Gastrocnemius medialis (tissue), 4 donors: ENCODE measurements around the gene OR4K13. TPM values are rescaled to one million over a fixed set of nuclear protein-coding genes. Genes with fewer than 3 reads are reported as not detected.

Source experiments
- ATAC-seq, 2 donors: fragments of 150-250 bp; one replicate each; pipeline ENCODE4 v1.9.1; 2016
- DNase-seq, 2 donors: peaks; one replicate each; pipeline ENCODE4 v3.0.0-alpha.2; 2019
- H3K27ac ChIP-seq, 4 donors: fragments of 200-600 bp; sonication (generic); 1 replicate in 1 of 4; 2 replicates in 3 of 4; pipeline ENCODE4 v1.5.1; 2016 to 2018; ENCODE audit warnings: mild to moderate bottlenecking in 2 of 4, moderate library complexity in 1 of 4
- H3K27me3 ChIP-seq, 3 donors: fragments of 200-600 bp; sonication (generic) in 2 of 3; 1 replicate in 1 of 3; 2 replicates in 2 of 3; pipeline versions ENCODE4 v1.5.1 to v1.6.0; 2016 to 2019; ENCODE audit warnings: mild to moderate bottlenecking in 1 of 3, moderate library complexity in 1 of 3
- H3K36me3 ChIP-seq, 2 donors: fragments of 200-600 bp; sonication (generic) in 1 of 2; one replicate each; pipeline ENCODE4 v1.5.1; 2017 to 2018
- H3K4me1 ChIP-seq, 2 donors: fragments of 200-600 bp; sonication (generic) in 1 of 2; one replicate each; pipeline ENCODE4 v1.5.1; 2016 to 2017; ENCODE audit warnings: mild to moderate bottlenecking in 2 of 2
- H3K4me3 ChIP-seq, 4 donors: fragments of 200-600 bp; sonication (generic) in 3 of 4; 1 replicate in 1 of 4; 2 replicates in 3 of 4; pipeline ENCODE4 v1.5.1; 2016 to 2019; ENCODE audit warnings: mild to moderate bottlenecking in 2 of 4
- H3K9me3 ChIP-seq, 3 donors: fragments of 200-600 bp; sonication (generic) in 2 of 3; 1 replicate in 1 of 3; 2 replicates in 2 of 3; pipeline ENCODE4 v1.5.1; 2016 to 2019
- POLR2A ChIP-seq, 2 donors: fragments of 450-650 bp; IDR thresholded peaks; one replicate each; pipeline ENCODE4 v1.6.1; 2017; ENCODE audit warnings: antibody characterized with exemption in 2 of 2, mild to moderate bottlenecking in 2 of 2, moderate library complexity in 2 of 2
- in situ Hi-C, 4 donors: fragments of 200-750 bp; cut with MboI; loops; one replicate each; pipeline versions ENCODE4 v1.15.0 to v1.8.0; 2017; ENCODE audit warnings: low sequenced_read_pairs in 4 of 4
- intact Hi-C: fragments of 100-400 bp; cut with DNase I; formaldehyde crosslinking; loops from one replicate; pipeline ENCODE4 v1.15.1; 2023; ENCODE audit warnings: low total_unique reads
- total RNA-seq, 4 donors: library from RNA; depleted of rRNA; stranded (reverse); fragments of >200 nt; gene quantifications; one replicate each; pipeline versions ENCODE4 v1.1.0 to v1.2.3, GENCODE V29; 2016
- TF ChIP-seq, protein P1 (sequence below), 5 experiments: fragments of 450-650 bp in 3 of 5; fragments of 200-600 bp in 2 of 5; sonication (generic) in 2 of 5; IDR thresholded peaks in 4 of 5; conservative IDR thresholded peaks in 1 of 5; 1 replicate in 4 of 5; 2 replicates in 1 of 5; pipeline ENCODE4 v1.5.1; 2016 to 2019; ENCODE audit warnings: antibody characterized with exemption in 5 of 5, mild to moderate bottlenecking in 3 of 5, moderate library complexity in 3 of 5

The OR4K13 gene
- total RNA-seq, 4 donors from 2014 or later, result not detected

DNA sequence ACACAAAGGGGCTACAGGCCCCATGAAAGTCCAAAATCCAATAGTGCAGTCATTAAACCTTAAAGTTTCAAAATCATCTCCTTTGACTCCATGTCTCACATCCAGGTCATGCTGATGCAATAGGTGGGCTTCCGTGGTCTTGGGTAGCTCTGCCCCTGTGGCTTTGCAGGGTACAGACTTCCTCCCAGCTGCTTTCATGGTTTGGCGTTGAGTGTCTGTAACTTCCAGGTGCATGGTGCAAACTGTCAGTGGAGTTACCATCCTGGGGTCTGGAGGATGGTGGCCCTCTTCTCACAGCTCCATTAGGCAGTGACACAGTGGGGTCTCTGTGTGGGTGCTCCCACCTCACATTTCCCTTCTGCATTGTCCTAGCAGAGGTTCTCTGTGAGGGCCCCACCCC is 42.4 kb downstream of the OR4K13 start:
- Histone ChIP-seq H3K36me3 (no peaks in the 10 kb centered on the region), H3K4me1 (no peaks in the 10 kb centered on the region), H3K4me3 (no peak overlapping the region), H3K27me3 (no peaks in the 10 kb centered on the region), H3K9me3 (no peaks in the 10 kb centered on the region), H3K27ac (no peak overlapping the region)
- ATAC-seq (no peak), DNase-seq (no peak)
- in situ Hi-C loops (no loop called here), intact Hi-C loops (no loop called here)
- TF ChIP-seq, protein P1, sequence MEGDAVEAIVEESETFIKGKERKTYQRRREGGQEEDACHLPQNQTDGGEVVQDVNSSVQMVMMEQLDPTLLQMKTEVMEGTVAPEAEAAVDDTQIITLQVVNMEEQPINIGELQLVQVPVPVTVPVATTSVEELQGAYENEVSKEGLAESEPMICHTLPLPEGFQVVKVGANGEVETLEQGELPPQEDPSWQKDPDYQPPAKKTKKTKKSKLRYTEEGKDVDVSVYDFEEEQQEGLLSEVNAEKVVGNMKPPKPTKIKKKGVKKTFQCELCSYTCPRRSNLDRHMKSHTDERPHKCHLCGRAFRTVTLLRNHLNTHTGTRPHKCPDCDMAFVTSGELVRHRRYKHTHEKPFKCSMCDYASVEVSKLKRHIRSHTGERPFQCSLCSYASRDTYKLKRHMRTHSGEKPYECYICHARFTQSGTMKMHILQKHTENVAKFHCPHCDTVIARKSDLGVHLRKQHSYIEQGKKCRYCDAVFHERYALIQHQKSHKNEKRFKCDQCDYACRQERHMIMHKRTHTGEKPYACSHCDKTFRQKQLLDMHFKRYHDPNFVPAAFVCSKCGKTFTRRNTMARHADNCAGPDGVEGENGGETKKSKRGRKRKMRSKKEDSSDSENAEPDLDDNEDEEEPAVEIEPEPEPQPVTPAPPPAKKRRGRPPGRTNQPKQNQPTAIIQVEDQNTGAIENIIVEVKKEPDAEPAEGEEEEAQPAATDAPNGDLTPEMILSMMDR (IDR thresholded peaks at IDR 0.05 in 4 of 5, conservative IDR thresholded peaks at IDR 0.05 in 1 of 5), result no peak
- TF ChIP-seq POLR2A (IDR thresholded peaks at IDR 0.05), result no peak

Other genes with a start within 250 kb of the OR4K13 start
- gene OR4N2, start 232.3 kb downstream of the OR4K13 start, total RNA-seq, result not detected
- gene OR4K2, start 160.9 kb downstream of the OR4K13 start, total RNA-seq, result not detected
- gene OR4K5, start 115.4 kb downstream of the OR4K13 start, total RNA-seq, result not detected
- not detected for gene OR4K1, start 105.1 kb downstream of the OR4K13 start, total RNA-seq
- gene OR4K15, start 60.4 kb downstream of the OR4K13 start, total RNA-seq, result not detected
- gene OR4Q2, start 33.9 kb downstream of the OR4K13 start, total RNA-seq, result not detected
- not detected for gene OR4K14, start 16.7 kb downstream of the OR4K13 start, total RNA-seq
- gene OR4L1, start 24.0 kb upstream of the OR4K13 start, total RNA-seq, result not detected
- gene OR4K17, start 74.7 kb upstream of the OR4K13 start, total RNA-seq, result not detected
- gene OR4N5, start 102.8 kb upstream of the OR4K13 start, total RNA-seq, result not detected
- not detected for gene OR11G2, start 154.9 kb upstream of the OR4K13 start, total RNA-seq
- not detected for gene OR11H6, start 187.7 kb upstream of the OR4K13 start, total RNA-seq
- not detected for gene OR11H7, start 192.9 kb upstream of the OR4K13 start, total RNA-seq
- gene OR11H4, start 203.2 kb upstream of the OR4K13 start, total RNA-seq, result not detected